GDM1 (cell line): ENCODE results near the gene MTMR11.
"Not testable (repeated sequence)": the region's sequence is repeated elsewhere in the genome, so short reads cannot be mapped to it uniquely, and the experiment has no call there.

Experiments
- DNase-seq: peaks from one replicate; lab custom pipeline; 2025; lab: John Stamatoyannopoulos, UW

MTMR11 gene

DNA sequence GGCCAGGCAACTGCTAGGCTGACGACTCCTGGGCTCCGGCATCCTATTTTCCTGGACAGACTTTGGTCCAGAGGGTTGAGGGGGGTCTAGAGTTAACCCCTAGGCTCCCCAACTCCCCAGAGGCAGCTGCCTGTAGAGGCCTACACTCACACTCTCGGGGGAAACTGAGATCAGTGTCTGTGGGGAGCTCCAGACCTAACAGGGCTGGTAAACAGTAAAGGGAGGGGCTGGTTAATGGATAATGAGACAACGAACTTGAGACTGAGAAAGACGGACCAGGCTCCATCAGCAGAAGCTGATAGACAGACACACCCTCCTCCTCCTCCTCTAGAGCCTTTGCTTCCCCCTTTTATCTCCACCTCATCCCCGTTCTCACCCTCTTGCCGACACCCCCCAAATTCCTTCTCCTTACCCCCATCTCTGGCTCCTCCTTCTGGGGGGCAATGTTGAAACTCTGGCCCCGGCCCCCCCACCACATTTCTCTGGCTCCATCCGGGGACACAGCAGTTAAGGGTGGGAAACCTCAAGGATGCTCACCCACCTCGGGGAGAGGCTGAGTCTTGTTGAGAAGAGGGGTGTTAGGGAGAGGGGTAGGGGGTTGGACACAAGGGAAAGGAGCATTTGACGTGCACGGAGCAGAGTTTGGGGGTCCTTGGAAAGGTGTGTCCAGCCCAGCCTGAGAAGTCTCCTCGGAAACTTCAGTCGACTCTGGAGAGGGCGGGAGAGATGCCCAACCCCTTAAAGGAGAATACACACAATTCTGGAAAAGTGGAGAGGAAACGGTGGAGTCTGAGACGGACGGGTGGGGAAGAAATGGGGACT, at the start of gene MTMR11:
Gene MTMR11, minus strand, starts transcription at position 710 of the 822 bp plus-strand sequence. Its CDS starts 232 bp downstream, at position 478.
- DNase-seq = no peak

- no peak for DNase-seq
Observed at GRCh38 chr1:149979972-149980540, 43.4 kb upstream of the MTMR11 start.

GRCh38 chr1:149979245-149979971, 42.7 kb upstream of the MTMR11 start:
- no peak for DNase-seq

- no peak for DNase-seq
Observed at GRCh38 chr1:149978547-149979023, 41.9 kb upstream of the MTMR11 start.

- DNase-seq = no peak
Observed at GRCh38 chr1:149977345-149977744, 40.7 kb upstream of the MTMR11 start.

GRCh38 chr1:149972547-149972946, 35.9 kb upstream of the MTMR11 start:
- no peak for DNase-seq

- DNase-seq = no peak
Observed at GRCh38 chr1:149967646-149968045, 31.0 kb upstream of the MTMR11 start.

DNA sequence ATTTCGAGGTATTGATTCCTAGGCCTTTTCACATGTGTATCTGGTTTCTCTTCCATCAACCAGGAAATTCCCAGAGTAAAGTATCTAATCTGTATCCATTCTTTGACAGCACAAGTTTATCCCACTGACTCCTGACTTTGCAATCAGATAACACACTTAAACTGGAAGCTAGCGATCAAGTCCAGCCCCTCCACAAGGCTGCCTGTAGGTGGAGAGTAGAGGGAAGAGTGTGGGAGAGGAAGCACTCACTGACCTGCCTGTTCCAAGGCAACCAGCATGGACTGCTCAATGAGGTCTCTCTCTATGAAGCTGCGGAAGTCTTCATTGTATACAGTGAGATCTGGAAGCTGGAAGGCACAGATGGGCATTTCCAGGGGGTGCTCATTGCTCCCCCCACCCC, 30.4 kb upstream of the MTMR11 start:
- no peak for DNase-seq

- DNase-seq = no peak
Observed at GRCh38 chr1:149966405-149966804, 29.7 kb upstream of the MTMR11 start.

- DNase-seq = no peak
Observed at GRCh38 chr1:149965440-149965839, 28.8 kb upstream of the MTMR11 start.

DNA sequence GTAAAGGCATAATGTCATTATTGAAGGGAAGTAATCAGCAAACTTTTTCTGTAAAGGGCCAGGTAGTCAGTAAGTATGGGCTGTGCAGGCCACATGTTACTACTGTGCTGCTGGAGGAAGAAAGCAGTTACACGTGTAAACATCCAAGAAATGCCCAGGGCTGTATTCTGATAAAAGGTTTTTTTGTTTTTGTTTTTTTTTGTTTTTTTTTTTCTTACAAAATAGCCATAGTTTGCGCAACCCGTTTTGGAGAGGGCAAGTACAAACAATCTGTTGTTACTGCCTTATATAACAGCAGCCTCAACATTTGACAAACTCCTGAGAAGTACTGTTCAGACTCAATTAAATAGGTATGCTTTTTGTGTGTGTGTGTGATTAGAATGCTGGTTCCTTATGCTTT, 26.7 kb upstream of the MTMR11 start:
- DNase-seq = no peak

GRCh38 chr1:149962736-149963135, 26.1 kb upstream of the MTMR11 start:
- no peak for DNase-seq

- DNase-seq = peak; percentile 49
Observed at GRCh38 chr1:149962039-149962647, 25.5 kb upstream of the MTMR11 start.

DNA sequence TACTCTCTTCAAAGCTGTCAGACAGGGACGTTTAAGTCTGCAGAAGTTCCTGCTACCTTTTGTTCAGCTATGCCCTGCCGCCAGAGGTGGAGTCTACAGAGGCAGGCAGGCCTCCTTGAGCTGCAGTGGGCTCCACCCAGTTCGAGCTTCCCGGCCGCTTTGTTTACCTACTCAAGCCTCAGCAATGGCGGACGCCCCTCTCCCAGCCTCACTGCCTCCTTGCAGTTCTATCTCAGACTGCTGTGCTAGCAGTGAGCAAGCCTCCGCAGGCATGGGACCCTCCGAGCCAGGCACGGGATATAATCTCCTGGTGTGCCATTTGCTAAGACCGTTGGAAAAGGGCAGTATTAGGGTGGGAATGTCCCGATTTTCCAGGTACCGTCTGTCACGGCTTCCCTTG, 20.9 kb upstream of the MTMR11 start:
- DNase-seq = not testable (repeated sequence)

DNA sequence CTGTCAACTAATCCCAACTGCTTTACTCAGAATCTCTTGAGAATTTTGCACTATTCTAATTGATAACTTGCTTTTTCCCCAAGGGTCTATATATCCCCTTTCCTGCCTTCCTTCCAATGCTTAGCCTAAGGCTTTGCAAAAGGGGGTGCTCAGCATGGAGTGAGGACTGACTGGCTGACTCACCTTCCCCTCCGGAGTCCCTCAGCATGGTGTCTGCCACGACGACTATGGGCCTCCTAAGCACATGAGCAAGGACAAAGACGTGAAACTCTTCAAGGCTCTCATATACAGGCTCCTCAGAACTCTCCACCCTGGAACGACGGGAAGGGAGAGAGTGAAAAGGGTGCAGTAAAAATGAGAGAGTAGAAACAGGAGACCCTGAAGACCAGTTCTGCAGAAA, 13.2 kb upstream of the MTMR11 start:
- no peak for DNase-seq

DNA sequence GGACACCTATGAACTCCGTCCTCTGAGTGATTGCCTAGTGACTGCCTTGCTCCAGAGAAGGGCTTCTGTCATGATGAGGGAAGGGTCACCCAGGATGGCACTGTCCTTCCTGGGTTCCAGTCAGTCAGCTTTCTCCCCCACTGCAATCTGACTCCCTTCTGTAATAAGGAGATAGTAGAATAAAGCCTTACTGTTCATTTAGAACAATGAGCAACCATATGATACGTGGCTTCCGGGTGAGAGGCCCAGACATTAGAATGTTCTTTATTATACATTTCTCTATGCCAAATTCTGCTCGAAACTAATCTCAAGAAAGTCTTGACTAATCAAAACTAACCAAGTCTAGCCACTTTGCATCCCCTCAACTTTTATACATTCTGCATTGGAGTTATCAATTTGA, 8.5 kb upstream of the MTMR11 start:
- DNase-seq = no peak

- no peak for DNase-seq
Observed at GRCh38 chr1:149942885-149943284, 6.2 kb upstream of the MTMR11 start.

DNA sequence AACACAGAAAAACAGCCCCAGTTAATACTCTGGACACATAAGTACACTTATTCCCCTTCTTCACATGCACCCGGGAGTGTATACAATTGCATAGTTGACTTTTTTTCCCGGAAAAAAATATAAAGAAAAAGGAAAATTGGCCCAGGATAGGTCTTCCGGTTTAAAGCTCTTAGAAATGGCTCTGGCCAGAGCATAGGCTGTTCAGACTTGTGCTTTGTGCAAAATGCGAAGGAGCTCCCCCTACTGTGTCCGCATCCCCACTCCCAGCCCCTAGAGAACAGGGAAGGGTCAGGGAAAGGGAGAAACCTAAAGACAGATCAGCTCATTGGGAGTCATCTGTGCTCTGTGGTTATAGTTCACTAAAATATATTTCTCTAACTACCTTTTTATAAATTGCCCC, 5.5 kb upstream of the MTMR11 start:
- no peak for DNase-seq

DNA sequence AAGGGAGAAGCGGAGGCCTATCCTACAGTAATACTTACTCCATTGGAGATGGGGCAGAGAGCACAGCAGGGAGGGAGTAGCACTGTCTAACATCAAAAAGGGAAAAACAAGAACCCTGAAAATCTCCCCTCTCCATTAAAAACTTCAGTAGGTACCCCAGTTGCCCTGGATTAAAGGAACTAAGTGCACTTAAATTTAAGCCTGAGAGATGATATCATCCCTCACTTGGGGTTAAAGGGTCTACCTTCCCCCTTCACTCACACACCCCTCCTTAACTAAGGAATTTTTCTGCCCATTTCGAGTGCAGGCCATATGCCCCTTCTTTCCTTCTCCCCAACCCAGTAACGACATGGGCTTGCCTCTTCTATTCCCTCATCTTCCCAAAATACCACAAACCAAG, 3.7 kb upstream of the MTMR11 start:
- no peak for DNase-seq

- DNase-seq = not testable (repeated sequence)
Observed at GRCh38 chr1:149938668-149939003, 2.0 kb upstream of the MTMR11 start.

DNA sequence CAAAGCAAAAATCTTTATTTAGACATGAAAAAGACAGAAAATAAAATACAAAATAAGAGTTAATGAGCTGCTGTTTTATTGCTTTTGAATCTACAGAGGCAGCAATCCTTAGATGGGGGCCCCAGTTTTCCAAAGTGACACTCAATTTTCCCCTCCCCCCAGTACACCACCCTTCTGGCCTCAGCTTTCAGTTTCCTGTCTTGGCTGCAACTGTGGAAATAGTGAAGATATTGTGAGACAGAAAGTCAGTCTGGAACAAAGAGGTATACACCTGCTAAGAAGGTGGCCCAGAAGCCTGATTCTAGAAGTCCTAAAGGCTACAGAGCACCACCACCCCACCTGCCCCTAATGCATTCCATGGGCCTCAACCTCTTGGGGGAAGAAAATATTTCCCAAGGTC, 1.1 kb upstream of the MTMR11 start:
- DNase-seq = no peak

GRCh38 chr1:149936992-149937705, 470 bp upstream of the MTMR11 start:
- DNase-seq = no peak
